NCI-H1092 treated with DMSO at 0.1 percent for 48 hours (cell line): ENCODE measurements around the gene TFB1M.
A peak's percentile ranks its signal among the peaks of the same experiment; 100 is the strongest.
"Not testable (repeated sequence)": the region's sequence is repeated elsewhere in the genome, so short reads cannot be mapped to it uniquely, and the experiment has no call there.

ENCODE experiments used
- DNase-seq: peaks from one replicate; lab custom pipeline; 2025; lab: John Stamatoyannopoulos, UW

The TFB1M gene

GRCh38 chr6:155314092-155314772 is at the start of gene TFB1M:
TFB1M (minus strand) TSS chr6:155314484; CDS start chr6:155314428, 56 bp downstream.
- peak; percentile 100 for DNase-seq

- not testable (repeated sequence) for DNase-seq
These were observed 49.7 kb upstream of the TFB1M start for GRCh38 chr6:155364021-155364420.

GRCh38 chr6:155362968-155363632 is 48.8 kb upstream of the TFB1M start:
- not testable (repeated sequence) for DNase-seq

GRCh38 chr6:155354167-155354566 is 39.9 kb upstream of the TFB1M start:
- no peak for DNase-seq

- DNase-seq: no peak
These were observed 38.5 kb upstream of the TFB1M start for GRCh38 chr6:155352811-155353210.

GRCh38 chr6:155352130-155352420 is 37.8 kb upstream of the TFB1M start:
- DNase-seq: no peak

GRCh38 chr6:155351273-155352129 is 37.2 kb upstream of the TFB1M start:
- no peak for DNase-seq

GRCh38 chr6:155349956-155350355 is 35.7 kb upstream of the TFB1M start:
- no peak for DNase-seq

- DNase-seq: no peak
These were observed 34.8 kb upstream of the TFB1M start for GRCh38 chr6:155349129-155349528.

GRCh38 chr6:155347800-155348199 is 33.5 kb upstream of the TFB1M start:
- no peak for DNase-seq

GRCh38 chr6:155346957-155347356 is 32.7 kb upstream of the TFB1M start:
- no peak for DNase-seq

GRCh38 chr6:155344341-155345006 is 30.2 kb upstream of the TFB1M start:
- DNase-seq: no peak

- DNase-seq: no peak
These were observed 27.0 kb upstream of the TFB1M start for GRCh38 chr6:155341130-155341828.

- DNase-seq: no peak
These were observed 26.3 kb upstream of the TFB1M start for GRCh38 chr6:155340464-155341129.

GRCh38 chr6:155339929-155340328 is 25.6 kb upstream of the TFB1M start:
- DNase-seq: not testable (repeated sequence)

- not testable (repeated sequence) for DNase-seq
These were observed 24.0 kb upstream of the TFB1M start for GRCh38 chr6:155338237-155338636.

GRCh38 chr6:155335265-155335664 is 21.0 kb upstream of the TFB1M start:
- no peak for DNase-seq

- DNase-seq: not testable (repeated sequence)
These were observed 19.8 kb upstream of the TFB1M start for GRCh38 chr6:155334073-155334472.

- DNase-seq: no peak
These were observed 19.1 kb upstream of the TFB1M start for GRCh38 chr6:155333414-155333813.

- no peak for DNase-seq
These were observed 16.6 kb upstream of the TFB1M start for GRCh38 chr6:155330922-155331321.

- no peak for DNase-seq
These were observed 15.9 kb upstream of the TFB1M start for GRCh38 chr6:155330133-155330734.
